ENCODE measurements around the gene PIBF1. TPM values are rescaled to one million over a fixed set of nuclear protein-coding genes. Genes with fewer than 3 reads are reported as not detected.
"Not testable (repeated sequence)": the region's sequence is repeated elsewhere in the genome, so short reads cannot be mapped to it uniquely, and the experiment has no call there.

Gene PIBF1
- total RNA-seq, 4 donors from 2014 or later, result 11.4 to 21.1 (median 13.5) TPM

GRCh38 chr13:72891423-72891822 is 109.5 kb downstream of the PIBF1 start:
- 92 to 96% methylated on average over 3 of the region's 3 CpGs for WGBS, 2 donors
- no peak for TF ChIP-seq POLR2A (IDR thresholded peaks at IDR 0.05)
- TF ChIP-seq, protein P1, sequence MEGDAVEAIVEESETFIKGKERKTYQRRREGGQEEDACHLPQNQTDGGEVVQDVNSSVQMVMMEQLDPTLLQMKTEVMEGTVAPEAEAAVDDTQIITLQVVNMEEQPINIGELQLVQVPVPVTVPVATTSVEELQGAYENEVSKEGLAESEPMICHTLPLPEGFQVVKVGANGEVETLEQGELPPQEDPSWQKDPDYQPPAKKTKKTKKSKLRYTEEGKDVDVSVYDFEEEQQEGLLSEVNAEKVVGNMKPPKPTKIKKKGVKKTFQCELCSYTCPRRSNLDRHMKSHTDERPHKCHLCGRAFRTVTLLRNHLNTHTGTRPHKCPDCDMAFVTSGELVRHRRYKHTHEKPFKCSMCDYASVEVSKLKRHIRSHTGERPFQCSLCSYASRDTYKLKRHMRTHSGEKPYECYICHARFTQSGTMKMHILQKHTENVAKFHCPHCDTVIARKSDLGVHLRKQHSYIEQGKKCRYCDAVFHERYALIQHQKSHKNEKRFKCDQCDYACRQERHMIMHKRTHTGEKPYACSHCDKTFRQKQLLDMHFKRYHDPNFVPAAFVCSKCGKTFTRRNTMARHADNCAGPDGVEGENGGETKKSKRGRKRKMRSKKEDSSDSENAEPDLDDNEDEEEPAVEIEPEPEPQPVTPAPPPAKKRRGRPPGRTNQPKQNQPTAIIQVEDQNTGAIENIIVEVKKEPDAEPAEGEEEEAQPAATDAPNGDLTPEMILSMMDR (IDR thresholded peaks at IDR 0.05), result no peak
- DNase-seq (ENCODE audit: low spot score in 2 of 2), result no peak
- H3K4me3 ChIP-seq (ENCODE audit: low read depth, poor library complexity, severe bottlenecking), result no peak overlapping the region
- intact Hi-C loops (cut with DNase I; ENCODE audit: low total_unique reads), result no loop called here

- intact Hi-C loops (cut with DNase I; ENCODE audit: low total_unique reads), result no loop called here
- DNase-seq (ENCODE audit: low spot score in 2 of 2), result no peak
- TF ChIP-seq, protein P1 (IDR thresholded peaks at IDR 0.05), result no peak
- TF ChIP-seq POLR2A (IDR thresholded peaks at IDR 0.05), result no peak
- WGBS, 2 donors, result 95 to 97% methylated on average over 4 of the region's 4 CpGs
- no peak overlapping the region for H3K4me3 ChIP-seq (ENCODE audit: low read depth, poor library complexity, severe bottlenecking)
Measured at GRCh38 chr13:72896869-72897268, 114.9 kb downstream of the PIBF1 start.

DNA sequence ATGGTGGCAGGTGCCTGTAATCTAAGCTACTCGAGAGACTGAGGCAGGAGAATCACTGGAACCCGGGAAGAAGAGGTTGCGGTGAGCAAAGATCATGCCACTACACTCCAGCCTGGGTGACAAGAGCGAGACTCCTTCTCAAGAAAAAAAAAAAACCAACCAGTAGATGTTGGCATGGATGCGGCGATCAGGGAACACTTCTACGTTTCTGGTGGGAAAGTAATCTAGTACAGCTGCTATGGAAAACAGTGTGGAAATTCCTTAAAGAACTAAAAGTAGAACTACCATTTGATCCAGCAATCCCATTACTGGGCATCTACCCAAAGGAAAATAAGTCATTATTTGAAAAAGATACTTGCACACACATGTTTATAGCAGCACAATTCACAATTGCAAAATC is 119.6 kb downstream of the PIBF1 start:
- H3K4me3 ChIP-seq (ENCODE audit: low read depth, poor library complexity, severe bottlenecking); DNase-seq (ENCODE audit: low spot score in 2 of 2); intact Hi-C loops (cut with DNase I; ENCODE audit: low total_unique reads): not testable (repeated sequence)
- 51% methylated on average over 7 of the region's 7 CpGs for WGBS, 2 donors

DNA sequence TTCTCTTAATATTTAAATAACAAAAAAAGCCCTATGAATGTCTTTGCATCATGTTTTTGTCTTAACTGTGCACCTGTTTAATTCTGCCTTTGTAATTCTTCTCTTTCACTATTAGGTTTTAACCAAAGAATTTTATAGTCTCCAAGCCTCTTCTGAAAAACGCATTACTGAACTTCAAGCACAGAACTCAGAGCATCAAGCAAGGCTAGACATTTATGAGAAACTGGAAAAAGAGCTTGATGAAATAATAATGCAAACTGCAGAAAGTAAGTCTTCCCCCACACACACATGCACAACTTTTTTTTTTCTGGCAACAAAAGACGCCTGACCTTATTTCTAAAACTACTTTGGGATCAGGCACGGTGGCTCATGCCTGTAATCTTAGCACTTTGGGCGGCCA is 126.5 kb downstream of the PIBF1 start:
- 97% methylated on average over 4 of the region's 4 CpGs for WGBS, 2 donors
- H3K4me3 ChIP-seq (ENCODE audit: low read depth, poor library complexity, severe bottlenecking), result no peak overlapping the region
- intact Hi-C loops (cut with DNase I; ENCODE audit: low total_unique reads), result no loop called here
- no peak for DNase-seq (ENCODE audit: low spot score in 2 of 2)
- TF ChIP-seq, protein P1 (IDR thresholded peaks at IDR 0.05), result no peak
- TF ChIP-seq POLR2A (IDR thresholded peaks at IDR 0.05), result no peak

DNA sequence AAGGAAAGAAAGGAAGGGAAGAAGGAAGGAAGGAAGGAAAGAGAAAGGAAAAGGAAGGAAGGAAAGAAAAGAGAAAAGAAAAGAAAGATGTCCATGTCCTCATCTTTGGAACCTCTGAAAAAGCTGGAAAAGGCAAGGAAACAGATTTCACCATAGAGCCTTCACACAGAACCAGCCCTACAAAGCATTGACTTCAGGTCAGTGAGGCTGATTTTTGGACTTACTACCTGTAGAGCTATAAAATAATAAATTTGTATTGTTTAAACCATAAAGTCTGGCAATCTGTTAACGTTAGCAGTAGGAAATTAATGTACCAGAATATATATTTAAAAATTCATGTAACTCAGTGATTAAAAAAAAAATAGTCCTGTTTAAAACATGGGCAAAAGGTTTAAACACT is 130.0 kb downstream of the PIBF1 start:
- no peak for TF ChIP-seq POLR2A (IDR thresholded peaks at IDR 0.05)
- TF ChIP-seq, protein P1 (IDR thresholded peaks at IDR 0.05), result no peak
- 94 to 100% methylated on average over 1 of the region's 1 CpG for WGBS, 2 donors

DNA sequence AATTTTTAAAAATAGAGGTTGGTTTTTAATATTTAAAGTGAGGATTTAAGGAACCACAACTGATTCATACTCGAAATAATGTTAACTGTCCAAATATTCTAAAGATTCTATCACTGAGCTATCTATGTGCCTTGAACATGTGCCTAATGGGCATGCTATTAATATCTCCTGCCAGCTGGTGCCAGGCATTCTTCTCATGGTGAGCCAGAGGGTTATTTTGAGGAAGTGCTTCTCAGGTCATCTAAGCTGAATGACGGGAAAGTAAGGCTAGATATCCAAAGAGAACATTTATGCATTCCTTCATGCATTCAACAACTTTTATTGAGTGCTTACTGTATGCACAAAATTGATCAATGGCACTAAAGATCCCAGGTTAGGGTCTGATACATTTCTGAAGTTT is 138.2 kb downstream of the PIBF1 start:
- TF ChIP-seq, protein P1 (IDR thresholded peaks at IDR 0.05), result no peak
- TF ChIP-seq POLR2A (IDR thresholded peaks at IDR 0.05), result no peak
- H3K4me3 ChIP-seq (ENCODE audit: low read depth, poor library complexity, severe bottlenecking), result no peak overlapping the region
- WGBS, 2 donors, result 36 to 45% methylated on average over 2 of the region's 2 CpGs
- no peak for DNase-seq (ENCODE audit: low spot score in 2 of 2)
- intact Hi-C loops (cut with DNase I; ENCODE audit: low total_unique reads), result no loop called here

More for the DNA sequence above, 130.0 kb downstream of the PIBF1 start:
- intact Hi-C loops (cut with DNase I; ENCODE audit: low total_unique reads), result no loop called here
- H3K4me3 ChIP-seq (ENCODE audit: low read depth, poor library complexity, severe bottlenecking), result no peak overlapping the region
- DNase-seq (ENCODE audit: low spot score in 2 of 2), result no peak

Data from lower leg skin (tissue), 4 donors.